OCI-LY3 (cell line): ENCODE measurements around the gene DOCK2.

Experiments used
- CTCF ChIP-seq: fragments of 200-600, 300-600 bp; sonication (generic); IDR thresholded peaks from 2 replicates; pipeline ENCODE4 v1.5.1; 2014; ENCODE audit warnings: antibody characterized with exemption, low read length, low read depth
- EZH2phosphoT487 ChIP-seq: fragments of 200-600 bp; shearing (Covaris generic); IDR thresholded peaks from 2 replicates; pipeline ENCODE4 v1.6.1; 2018; ENCODE audit warnings: antibody characterized with exemption, mixed run types, low read depth

- no peak for TF ChIP-seq CTCF
- TF ChIP-seq EZH2phosphoT487: no peak
Observed at GRCh38 chr5:169920474-169920873, 283.4 kb downstream of the DOCK2 start.
